K562 (cell line): ENCODE data around the gene RSRP1. TPM values are rescaled to one million over a fixed set of nuclear protein-coding genes. Genes with fewer than 3 reads are reported as not detected.

Source experiments
- ARID1B ChIP-seq: fragments of 450-650 bp; IDR thresholded peaks from 2 replicates; pipeline ENCODE4 v1.6.1; 2016; ENCODE audit warnings: antibody characterized with exemption, mild to moderate bottlenecking, inconsistent platforms
- BHLHE40 ChIP-seq: IDR thresholded peaks from 2 replicates; pipeline ENCODE4 v1.6.1; 2011; ENCODE audit warnings: low read length, improper control_type of control experiment
- CBFA2T3 ChIP-seq: fragments of 450-650 bp; IDR thresholded peaks from 2 replicates; pipeline ENCODE4 v1.6.1; 2017
- CBX1 ChIP-seq: sonication (generic); IDR thresholded peaks from 2 replicates; pipeline ENCODE4 v1.6.1; 2016; ENCODE audit warnings: antibody characterized with exemption, low read depth, mild to moderate bottlenecking
- CREB1 ChIP-seq, 2 experiments: sonication (generic) in 1 of 2; formaldehyde crosslinking in 1 of 2; IDR thresholded peaks; 2 replicates each; pipeline versions ENCODE4 v1.6.1 to v1.8.0; 2012 to 2022; ENCODE audit warnings: inconsistent platforms in 1 of 2, mild to moderate bottlenecking in 1 of 2, missing genetic modification reagents in 1 of 2, moderate library complexity in 1 of 2
- FOXJ2 ChIP-seq: fragments of 200-800 bp; sonication (Bioruptor generic); IDR thresholded peaks from 2 replicates; pipeline ENCODE4 v1.6.1; 2016; ENCODE audit warnings: missing genetic modification characterization, missing compliant biosample characterization
- HIVEP1 ChIP-seq: fragments of 250-450 bp; sonication (Bioruptor Pico); IDR thresholded peaks from 2 replicates; pipeline ENCODE4 v1.4.0; 2020; ENCODE audit warnings: mild to moderate bottlenecking
- POU5F1 ChIP-seq: fragments of 150-350 bp; IDR thresholded peaks from 2 replicates; pipeline ENCODE4 v1.6.1; 2014; ENCODE audit warnings: borderline replicate concordance, low read length, low read depth, mild to moderate bottlenecking; ENCODE audit not compliant: partially characterized antibody
- PURB ChIP-seq: sonication (generic); formaldehyde crosslinking; IDR thresholded peaks from 2 replicates; pipeline ENCODE4 v1.9.0; 2021; ENCODE audit warnings: low read depth, mild to moderate bottlenecking, missing genetic modification reagents
- RFX1 ChIP-seq: fragments of 450-650 bp; IDR thresholded peaks from 2 replicates; pipeline ENCODE4 v1.6.1; 2016; ENCODE audit warnings: mild to moderate bottlenecking, moderate library complexity
- SMAD4 ChIP-seq: fragments of 250-450 bp; sonication (Bioruptor Pico); conservative IDR thresholded peaks from 2 replicates; pipeline ENCODE4 v1.8.0; 2021; ENCODE audit warnings: inconsistent platforms, mild to moderate bottlenecking, moderate library complexity
- TRIM28 ChIP-seq: fragments of 450-650 bp; IDR thresholded peaks from 2 replicates; pipeline ENCODE4 v1.6.1; 2017
- ZC3H11A ChIP-seq: IDR thresholded peaks from 2 replicates; pipeline ENCODE4 v1.6.1; 2012; ENCODE audit warnings: low read depth, low read length, improper control_type of control experiment
- ZC3H8 ChIP-seq: fragments of 450-650 bp; IDR thresholded peaks from 2 replicates; pipeline ENCODE4 v1.6.1; 2017
- ZKSCAN8 ChIP-seq: fragments of 200-800 bp; sonication (Bioruptor generic); IDR thresholded peaks from 2 replicates; pipeline ENCODE4 v1.6.1; 2016; ENCODE audit warnings: missing genetic modification characterization, missing compliant biosample characterization
- ZNF263 ChIP-seq: sonication (generic); formaldehyde crosslinking; IDR thresholded peaks from 2 replicates; pipeline ENCODE4 v1.8.0; 2022; ENCODE audit warnings: mild to moderate bottlenecking, missing genetic modification reagents, borderline replicate concordance
- ZNF316 ChIP-seq: fragments of 450-650 bp; IDR thresholded peaks from 2 replicates; pipeline ENCODE4 v1.6.1; 2016
- ZNF644 ChIP-seq: fragments of 200-800 bp; sonication (Bioruptor generic); IDR thresholded peaks from 2 replicates; pipeline ENCODE4 v1.6.1; 2016; ENCODE audit warnings: low read depth, missing genetic modification characterization, missing compliant biosample characterization
- ZNF785 ChIP-seq: fragments of 250-450 bp; sonication (Bioruptor Pico); IDR thresholded peaks from 2 replicates; pipeline ENCODE4 v1.4.0; 2020; ENCODE audit warnings: mild to moderate bottlenecking
- polyA plus RNA-seq, 8 experiments: library from polyadenylated mRNA; depleted of rRNA in 4 of 8; stranded (reverse) in 5 of 8; unstranded in 3 of 8; fragments of >200 nt; fragmentation: Nextera tagmentation in 2 of 8; fragmentation: Illumina TruSeq in 1 of 8; extraction: Ambion mirVana in 2 of 8; extraction: Trizol in 1 of 8; gene quantifications; 2 replicates each; pipeline versions ENCODE4 v1.2.1 to v1.2.3, GENCODE V29; 2011 to 2014; ENCODE audit warnings: inconsistent platforms in 1 of 8, missing spikeins in 1 of 8
- total RNA-seq, 7 experiments: library from RNA; depleted of rRNA in 6 of 7; stranded (reverse); fragments of >200 nt in 6 of 7; fragmentation: Illumina TruSeq in 2 of 7; extraction: Trizol in 2 of 7; gene quantifications; 2 replicates each; pipeline versions ENCODE4 v1.2.1 to v1.2.3, GENCODE V29; 2011 to 2021; ENCODE audit warnings: low replicate concordance in 1 of 7
- TF ChIP-seq, protein P1 (sequence below): IDR thresholded peaks from 3 replicates; pipeline ENCODE4 v1.6.1; 2011; ENCODE audit warnings: borderline replicate concordance, mild to moderate bottlenecking, moderate library complexity; ENCODE audit not compliant: insufficient read length; ENCODE audit errors: extremely low read depth
- TF ChIP-seq, protein P2 (sequence below): fragments of 450-650 bp; IDR thresholded peaks from 2 replicates; pipeline ENCODE4 v1.6.1; 2016; ENCODE audit warnings: missing biosample characterization, missing genetic modification characterization
- TF ChIP-seq, protein P3 (sequence below): fragments of 250-450 bp; sonication (Bioruptor Pico); IDR thresholded peaks from 2 replicates; pipeline ENCODE4 v1.8.0; 2022; ENCODE audit warnings: inconsistent platforms, mild to moderate bottlenecking, moderate library complexity, borderline replicate concordance
- TF ChIP-seq, protein P4 (sequence below): fragments of 250-450 bp; sonication (Bioruptor Pico); IDR thresholded peaks from 2 replicates; pipeline ENCODE4 v1.4.0; 2020

Gene RSRP1
- total and polyA plus RNA-seq, 9 of the 15 experiments (the other 6 are each of a cell fraction or from before 2014, with no cell fraction given): 27.2 to 283 (median 146) TPM

GRCh38 chr1:25232027-25232865 is 15.0 kb downstream of the RSRP1 start, which contains the start of gene SYF2 (continued):
- TF ChIP-seq CBFA2T3 (no peak), ZNF316 (no peak), TRIM28 (no peak; the same call in 1 of the 2 replicates), BHLHE40 (no peak), CREB1 (IDR thresholded peaks at IDR 0.05) (peak; percentile 71), CREB1 (CRISPR knock-in tag; IDR thresholded peaks at IDR 0.05) (peak; percentile 61; the same call in 1 of the 2 replicates), CBX1 (no peak), ZNF263 (CRISPR knock-in tag) (peak; percentile 55; the same call in 1 of the 2 replicates), RFX1 (no peak), ZNF644 (tag) (peak; percentile 88), ARID1B (no peak), ZNF785 (CRISPR knock-in tag) (no peak), ZC3H11A (no peak), ZKSCAN8 (CRISPR knock-in tag) (no peak), PURB (CRISPR knock-in tag) (no peak), FOXJ2 (tag) (peak; percentile 35; the same call in 1 of the 2 replicates), SMAD4 (peak; percentile 77; the same call in 1 of the 2 replicates), HIVEP1 (0 out of 2 replicates have a peak, but pooled peaks have one; percentile 26), ZC3H8 (no peak), POU5F1 (peak; percentile 87)
- TF ChIP-seq, protein P1, sequence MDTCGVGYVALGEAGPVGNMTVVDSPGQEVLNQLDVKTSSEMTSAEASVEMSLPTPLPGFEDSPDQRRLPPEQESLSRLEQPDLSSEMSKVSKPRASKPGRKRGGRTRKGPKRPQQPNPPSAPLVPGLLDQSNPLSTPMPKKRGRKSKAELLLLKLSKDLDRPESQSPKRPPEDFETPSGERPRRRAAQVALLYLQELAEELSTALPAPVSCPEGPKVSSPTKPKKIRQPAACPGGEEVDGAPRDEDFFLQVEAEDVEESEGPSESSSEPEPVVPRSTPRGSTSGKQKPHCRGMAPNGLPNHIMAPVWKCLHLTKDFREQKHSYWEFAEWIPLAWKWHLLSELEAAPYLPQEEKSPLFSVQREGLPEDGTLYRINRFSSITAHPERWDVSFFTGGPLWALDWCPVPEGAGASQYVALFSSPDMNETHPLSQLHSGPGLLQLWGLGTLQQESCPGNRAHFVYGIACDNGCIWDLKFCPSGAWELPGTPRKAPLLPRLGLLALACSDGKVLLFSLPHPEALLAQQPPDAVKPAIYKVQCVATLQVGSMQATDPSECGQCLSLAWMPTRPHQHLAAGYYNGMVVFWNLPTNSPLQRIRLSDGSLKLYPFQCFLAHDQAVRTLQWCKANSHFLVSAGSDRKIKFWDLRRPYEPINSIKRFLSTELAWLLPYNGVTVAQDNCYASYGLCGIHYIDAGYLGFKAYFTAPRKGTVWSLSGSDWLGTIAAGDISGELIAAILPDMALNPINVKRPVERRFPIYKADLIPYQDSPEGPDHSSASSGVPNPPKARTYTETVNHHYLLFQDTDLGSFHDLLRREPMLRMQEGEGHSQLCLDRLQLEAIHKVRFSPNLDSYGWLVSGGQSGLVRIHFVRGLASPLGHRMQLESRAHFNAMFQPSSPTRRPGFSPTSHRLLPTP: no peak
- TF ChIP-seq, protein P2, sequence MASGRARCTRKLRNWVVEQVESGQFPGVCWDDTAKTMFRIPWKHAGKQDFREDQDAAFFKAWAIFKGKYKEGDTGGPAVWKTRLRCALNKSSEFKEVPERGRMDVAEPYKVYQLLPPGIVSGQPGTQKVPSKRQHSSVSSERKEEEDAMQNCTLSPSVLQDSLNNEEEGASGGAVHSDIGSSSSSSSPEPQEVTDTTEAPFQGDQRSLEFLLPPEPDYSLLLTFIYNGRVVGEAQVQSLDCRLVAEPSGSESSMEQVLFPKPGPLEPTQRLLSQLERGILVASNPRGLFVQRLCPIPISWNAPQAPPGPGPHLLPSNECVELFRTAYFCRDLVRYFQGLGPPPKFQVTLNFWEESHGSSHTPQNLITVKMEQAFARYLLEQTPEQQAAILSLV (tag): peak; percentile 54; the same call in 1 of the 2 replicates
- TF ChIP-seq, protein P3, sequence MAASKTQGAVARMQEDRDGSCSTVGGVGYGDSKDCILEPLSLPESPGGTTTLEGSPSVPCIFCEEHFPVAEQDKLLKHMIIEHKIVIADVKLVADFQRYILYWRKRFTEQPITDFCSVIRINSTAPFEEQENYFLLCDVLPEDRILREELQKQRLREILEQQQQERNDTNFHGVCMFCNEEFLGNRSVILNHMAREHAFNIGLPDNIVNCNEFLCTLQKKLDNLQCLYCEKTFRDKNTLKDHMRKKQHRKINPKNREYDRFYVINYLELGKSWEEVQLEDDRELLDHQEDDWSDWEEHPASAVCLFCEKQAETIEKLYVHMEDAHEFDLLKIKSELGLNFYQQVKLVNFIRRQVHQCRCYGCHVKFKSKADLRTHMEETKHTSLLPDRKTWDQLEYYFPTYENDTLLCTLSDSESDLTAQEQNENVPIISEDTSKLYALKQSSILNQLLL (CRISPR knock-in tag): no peak
- TF ChIP-seq, protein P4, sequence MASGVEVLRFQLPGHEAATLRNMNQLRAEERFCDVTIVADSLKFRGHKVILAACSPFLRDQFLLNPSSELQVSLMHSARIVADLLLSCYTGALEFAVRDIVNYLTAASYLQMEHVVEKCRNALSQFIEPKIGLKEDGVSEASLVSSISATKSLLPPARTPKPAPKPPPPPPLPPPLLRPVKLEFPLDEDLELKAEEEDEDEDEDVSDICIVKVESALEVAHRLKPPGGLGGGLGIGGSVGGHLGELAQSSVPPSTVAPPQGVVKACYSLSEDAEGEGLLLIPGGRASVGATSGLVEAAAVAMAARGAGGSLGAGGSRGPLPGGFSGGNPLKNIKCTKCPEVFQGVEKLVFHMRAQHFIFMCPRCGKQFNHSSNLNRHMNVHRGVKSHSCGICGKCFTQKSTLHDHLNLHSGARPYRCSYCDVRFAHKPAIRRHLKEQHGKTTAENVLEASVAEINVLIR (CRISPR knock-in tag): no peak; the same call in 1 of the 2 replicates
